Measurements from ENCODE around the gene JADE3. TPM values are rescaled to one million over a fixed set of nuclear protein-coding genes. Genes with fewer than 3 reads are reported as not detected.

The JADE3 gene
- polyA plus RNA-seq, 1 donor from 2014 or later: 6.8 TPM

- Histone ChIP-seq H3K27me3 (ENCODE audit: insufficient read depth, low read depth, low read length) (no peaks in the 10 kb centered on the region), H3K27ac (ENCODE audit: low read length) (no peak overlapping the region), H2AFZ (ENCODE audit: low read depth, low read length) (no peak overlapping the region), H4K20me1 (ENCODE audit: insufficient read depth) (no peaks in the 10 kb centered on the region), H3K4me2 (ENCODE audit: low read length) (no peak overlapping the region), H3K9me2 (ENCODE audit: insufficient read depth, low read length) (no peaks in the 10 kb centered on the region), H3F3A (ENCODE audit: insufficient read depth, low read length, poor library complexity, severe bottlenecking) (no peaks in the 10 kb centered on the region), H3K79me2 (replicated peaks; ENCODE audit: insufficient read depth, low read length) (no peaks in the 10 kb centered on the region), H3K9ac (ENCODE audit: low read length) (no peak overlapping the region), H3K4me3 (ENCODE audit: low read length) (no peak overlapping the region), H3K9me3 (ENCODE audit: low read length) (no peaks in the 10 kb centered on the region), H3K36me3 (ENCODE audit: insufficient read depth, low read length) (no peaks in the 10 kb centered on the region)
- TF ChIP-seq EP300 (conservative IDR thresholded peaks at IDR 0.05; ENCODE audit: poor library complexity, severe bottlenecking): no peak
- TF ChIP-seq SMC3 (conservative IDR thresholded peaks at IDR 0.05; ENCODE audit: poor library complexity): no peak
- TF ChIP-seq EZH2 (IDR thresholded peaks at IDR 0.05; ENCODE audit: borderline replicate concordance, insufficient read depth, low read length, poor library complexity, severe bottlenecking): no peak
- TF ChIP-seq MXI1 (conservative IDR thresholded peaks at IDR 0.05; ENCODE audit: poor library complexity, severe bottlenecking): no peak
- no peak for TF ChIP-seq TAF1 (IDR thresholded peaks at IDR 0.05; ENCODE audit: low read depth)
- no peak for TF ChIP-seq REST (IDR thresholded peaks at IDR 0.05; ENCODE audit: borderline replicate concordance)
- no peak for TF ChIP-seq POLR2AphosphoS5 (IDR thresholded peaks at IDR 0.05)
- TF ChIP-seq RAD21 (conservative IDR thresholded peaks at IDR 0.05): no peak
- TF ChIP-seq CTCF (IDR thresholded peaks at IDR 0.05; ENCODE audit: poor library complexity, severe bottlenecking): no peak
Measured at GRCh38 chrX:46876901-46877300, 35.3 kb upstream of the JADE3 start.

- Histone ChIP-seq H3K4me3 (ENCODE audit: low read length) (no peak overlapping the region), H3F3A (ENCODE audit: insufficient read depth, low read length, poor library complexity, severe bottlenecking) (no peaks in the 10 kb centered on the region), H3K9ac (ENCODE audit: low read length) (no peak overlapping the region), H3K27me3 (ENCODE audit: insufficient read depth, low read depth, low read length) (no peaks in the 10 kb centered on the region), H3K79me2 (replicated peaks; ENCODE audit: insufficient read depth, low read length) (no peaks in the 10 kb centered on the region), H3K9me2 (ENCODE audit: insufficient read depth, low read length) (no peaks in the 10 kb centered on the region), H4K20me1 (ENCODE audit: insufficient read depth) (no peaks in the 10 kb centered on the region), H3K9me3 (ENCODE audit: low read length) (no peaks in the 10 kb centered on the region), H3K27ac (ENCODE audit: low read length) (no peak overlapping the region), H3K4me2 (ENCODE audit: low read length) (no peak overlapping the region), H2AFZ (ENCODE audit: low read depth, low read length) (no peak overlapping the region), H3K36me3 (ENCODE audit: insufficient read depth, low read length) (no peaks in the 10 kb centered on the region)
- no peak for TF ChIP-seq CTCF (IDR thresholded peaks at IDR 0.05; ENCODE audit: poor library complexity, severe bottlenecking)
- TF ChIP-seq EP300 (conservative IDR thresholded peaks at IDR 0.05; ENCODE audit: poor library complexity, severe bottlenecking): no peak
- no peak for TF ChIP-seq MXI1 (conservative IDR thresholded peaks at IDR 0.05; ENCODE audit: poor library complexity, severe bottlenecking)
- no peak for TF ChIP-seq POLR2AphosphoS5 (IDR thresholded peaks at IDR 0.05)
- no peak for TF ChIP-seq REST (IDR thresholded peaks at IDR 0.05; ENCODE audit: borderline replicate concordance)
Measured at GRCh38 chrX:46882266-46882665, 30.0 kb upstream of the JADE3 start.
